Caco-2 (cell line): ENCODE measurements around the gene ASTN2. TPM values are rescaled to one million over a fixed set of nuclear protein-coding genes. Genes with fewer than 3 reads are reported as not detected.

Experiments
- BruUV-seq: library from RNA; stranded (reverse); fragments of 400-500 nt; replicated peaks from 2 replicates; lab custom pipeline; 2021; lab: Mats Ljungman, UMichigan
- CTCF ChIA-PET: fragments of 300-600 bp; sonication (Branson Sonifier 250); formaldehyde crosslinking; loops from one replicate; lab custom pipeline; 2022; ENCODE audit warnings: antibody characterized with exemption; lab: Charles Lee
- POLR2A ChIA-PET: fragments of 300-600 bp; sonication (Branson Sonifier 250); formaldehyde crosslinking; loops from one replicate; lab custom pipeline; 2022; ENCODE audit warnings: antibody characterized with exemption; lab: Charles Lee
- DNase-seq, 2 experiments: peaks; one replicate each; pipeline versions ENCODE4 v3.0.0 to v3.0.0-alpha.2; 2020 to 2022
- H3K27me3 ChIP-seq: replicated peaks from 2 replicates; pipeline ENCODE4 v1.6.0; 2011; ENCODE audit warnings: low read length; ENCODE audit not compliant: control insufficient read depth, insufficient read depth
- H3K36me3 ChIP-seq: 2 replicates; pipeline ENCODE4 v1.5.1; 2011; ENCODE audit warnings: low read length; ENCODE audit not compliant: control insufficient read depth, insufficient read depth
- H3K4me1 ChIP-seq: fragments of 250-450 bp; sonication (Bioruptor Pico); 2 replicates; pipeline ENCODE4 v1.5.1; 2020; ENCODE audit warnings: mild to moderate bottlenecking
- H3K4me3 ChIP-seq: 2 replicates; pipeline ENCODE4 v1.5.1; 2011; ENCODE audit warnings: low read depth, mild to moderate bottlenecking, control low read depth, low read length
- H3K9me3 ChIP-seq: fragments of 250-450 bp; sonication (Bioruptor Pico); 2 replicates; pipeline ENCODE4 v1.5.1; 2020; ENCODE audit warnings: mild to moderate bottlenecking, moderate library complexity
- H3K27ac Mint-ChIP-seq: one replicate; pipeline ENCODE4 v1.8.0; 2022; ENCODE audit warnings: mixed read lengths; ENCODE audit not compliant: unreplicated experiment
- H3K27me3 Mint-ChIP-seq: one replicate; pipeline ENCODE4 v1.8.0; 2022; ENCODE audit warnings: mixed read lengths; ENCODE audit not compliant: insufficient read depth, unreplicated experiment
- H3K36me3 Mint-ChIP-seq: one replicate; pipeline ENCODE4 v1.8.0; 2022; ENCODE audit warnings: mild to moderate bottlenecking, mixed read lengths; ENCODE audit not compliant: insufficient read depth, unreplicated experiment
- H3K4me1 Mint-ChIP-seq: one replicate; pipeline ENCODE4 v1.8.0; 2022; ENCODE audit warnings: low read depth, mixed read lengths; ENCODE audit not compliant: unreplicated experiment
- H3K4me3 Mint-ChIP-seq: one replicate; pipeline ENCODE4 v1.8.0; 2022; ENCODE audit warnings: mild to moderate bottlenecking, moderate library complexity, mixed read lengths; ENCODE audit not compliant: unreplicated experiment
- H3K9me3 Mint-ChIP-seq: one replicate; pipeline ENCODE4 v1.8.0; 2022; ENCODE audit warnings: mixed read lengths; ENCODE audit not compliant: unreplicated experiment
- intact Hi-C: fragments of 100-400 bp; cut with micrococcal nuclease; formaldehyde crosslinking; loops from one replicate; pipeline ENCODE4 v1.10.0; 2022; ENCODE audit not compliant: unreplicated experiment
- total RNA-seq: library from RNA; stranded (reverse); gene quantifications from 2 replicates; pipeline ENCODE4 v1.2.3, GENCODE V29; 2022
- TF ChIP-seq, protein P1 (sequence below), 2 experiments: fragments of 200-600 bp in 1 of 2; IDR thresholded peaks; 1 replicate in 1 of 2; 2 replicates in 1 of 2; pipeline versions ENCODE4 v1.5.1 to v1.8.0; 2011 to 2022; ENCODE audit warnings: antibody characterized with exemption in 1 of 2, control low read depth in 1 of 2, inconsistent platforms in 1 of 2, low read depth in 1 of 2, low read length in 1 of 2, mild to moderate bottlenecking in 1 of 2, moderate library complexity in 1 of 2; ENCODE audit not compliant: insufficient read depth in 1 of 2, severe bottlenecking in 1 of 2, unreplicated experiment in 1 of 2

The ASTN2 gene
- total RNA-seq, 1 experiment from 2014 or later, result 12.7 TPM

DNA sequence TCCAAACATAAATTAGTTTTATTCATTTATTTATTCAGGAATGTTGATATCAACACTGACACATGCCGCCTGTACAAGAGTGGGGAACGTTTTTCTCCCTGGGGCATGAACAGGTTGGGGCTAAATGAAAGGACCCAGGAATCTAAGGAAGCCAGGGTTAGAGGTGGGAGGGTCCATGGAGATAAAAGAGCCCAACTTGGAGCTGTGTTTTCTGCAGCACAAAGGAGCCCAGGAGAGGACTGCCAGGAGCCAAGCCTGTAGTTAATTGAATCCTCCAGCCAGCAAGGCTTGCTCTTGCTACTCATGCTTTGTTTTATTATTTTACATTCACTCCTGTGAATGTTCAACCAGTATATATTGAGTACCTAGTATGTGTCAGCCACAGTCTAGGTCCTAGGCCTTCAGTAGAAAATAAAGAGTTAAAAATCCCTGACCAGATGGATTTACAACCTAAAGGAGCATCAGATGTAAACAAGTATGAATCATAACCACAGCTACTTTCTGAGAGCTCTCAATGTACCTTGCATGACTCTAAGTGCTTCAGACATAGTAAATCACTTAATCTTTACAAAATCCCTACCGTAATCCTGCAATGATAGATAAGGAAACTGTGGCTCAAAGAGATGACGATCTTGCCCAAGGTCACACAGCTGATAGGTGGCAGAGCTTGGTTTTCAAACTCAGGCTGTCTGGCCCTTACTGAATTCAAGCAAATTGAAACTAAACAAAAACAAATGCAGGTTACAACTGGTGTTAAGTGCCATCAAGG lies 69.8 kb downstream of the ASTN2 start:
- Histone ChIP-seq H3K27me3 (no peaks in the 10 kb centered on the region), H3K9me3 (no peaks in the 10 kb centered on the region), H3K36me3 (no peaks in the 10 kb centered on the region), H3K4me3 (no peak overlapping the region), H3K4me1 (no peaks in the 10 kb centered on the region)
- ChIA-PET CTCF (no interaction called here), POLR2A (no interaction called here)
- BruUV-seq, result no TSS peak
- intact Hi-C loops, result no loop called here
- TF ChIP-seq, protein P1, sequence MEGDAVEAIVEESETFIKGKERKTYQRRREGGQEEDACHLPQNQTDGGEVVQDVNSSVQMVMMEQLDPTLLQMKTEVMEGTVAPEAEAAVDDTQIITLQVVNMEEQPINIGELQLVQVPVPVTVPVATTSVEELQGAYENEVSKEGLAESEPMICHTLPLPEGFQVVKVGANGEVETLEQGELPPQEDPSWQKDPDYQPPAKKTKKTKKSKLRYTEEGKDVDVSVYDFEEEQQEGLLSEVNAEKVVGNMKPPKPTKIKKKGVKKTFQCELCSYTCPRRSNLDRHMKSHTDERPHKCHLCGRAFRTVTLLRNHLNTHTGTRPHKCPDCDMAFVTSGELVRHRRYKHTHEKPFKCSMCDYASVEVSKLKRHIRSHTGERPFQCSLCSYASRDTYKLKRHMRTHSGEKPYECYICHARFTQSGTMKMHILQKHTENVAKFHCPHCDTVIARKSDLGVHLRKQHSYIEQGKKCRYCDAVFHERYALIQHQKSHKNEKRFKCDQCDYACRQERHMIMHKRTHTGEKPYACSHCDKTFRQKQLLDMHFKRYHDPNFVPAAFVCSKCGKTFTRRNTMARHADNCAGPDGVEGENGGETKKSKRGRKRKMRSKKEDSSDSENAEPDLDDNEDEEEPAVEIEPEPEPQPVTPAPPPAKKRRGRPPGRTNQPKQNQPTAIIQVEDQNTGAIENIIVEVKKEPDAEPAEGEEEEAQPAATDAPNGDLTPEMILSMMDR (IDR thresholded peaks at IDR 0.05; ENCODE audit: insufficient read depth in 1 of 2, low read depth in 1 of 2, low read length in 1 of 2, severe bottlenecking in 1 of 2, unreplicated experiment in 1 of 2), result no peak
- H3K4me1 Mint-ChIP-seq, result no peaks in the 10 kb centered on the region
- no peak for DNase-seq
- H3K27ac Mint-ChIP-seq, result no peak overlapping the region
- no peaks in the 10 kb centered on the region for H3K36me3 Mint-ChIP-seq
- peaks cover 3% of the 10 kb centered on the region for H3K27me3 Mint-ChIP-seq
- H3K4me3 Mint-ChIP-seq, result no peak overlapping the region
- H3K9me3 Mint-ChIP-seq, result no peaks in the 10 kb centered on the region

DNA sequence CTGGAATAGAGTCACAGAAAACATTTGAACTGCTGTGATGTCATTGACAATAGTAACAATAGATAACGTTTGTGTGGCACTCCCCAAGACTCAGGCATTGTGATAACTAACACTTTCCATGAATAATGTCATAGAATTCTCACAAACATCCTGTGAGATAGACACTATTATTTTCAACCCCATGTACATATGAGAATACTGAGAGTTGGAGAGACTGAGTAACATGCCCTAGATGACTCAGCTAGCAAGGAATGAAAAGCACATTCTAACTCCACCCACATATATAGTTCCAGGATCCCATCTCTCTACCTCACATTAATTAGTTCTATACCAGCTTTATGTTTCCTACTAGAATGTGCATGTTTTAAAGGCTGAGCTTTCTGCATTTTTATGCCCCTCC lies 71.4 kb downstream of the ASTN2 start:
- POLR2A ChIA-PET, result no interaction called here
- Mint-ChIP-seq H3K9me3 (no peaks in the 10 kb centered on the region), H3K27me3 (peaks cover 3% of the 10 kb centered on the region), H3K4me1 (no peaks in the 10 kb centered on the region), H3K36me3 (no peaks in the 10 kb centered on the region), H3K27ac (no peak overlapping the region), H3K4me3 (no peak overlapping the region)
- Histone ChIP-seq H3K4me3 (no peak overlapping the region), H3K9me3 (no peaks in the 10 kb centered on the region), H3K36me3 (no peaks in the 10 kb centered on the region), H3K27me3 (no peaks in the 10 kb centered on the region), H3K4me1 (no peaks in the 10 kb centered on the region)
- BruUV-seq, result no TSS peak
- DNase-seq, result no peak
- TF ChIP-seq, protein P1 (IDR thresholded peaks at IDR 0.05; ENCODE audit: insufficient read depth in 1 of 2, low read depth in 1 of 2, low read length in 1 of 2, severe bottlenecking in 1 of 2, unreplicated experiment in 1 of 2), result no peak
- intact Hi-C loops, result no loop called here
- CTCF ChIA-PET, result no interaction called here

GRCh38 chr9:117341151-117341550 lies 73.7 kb downstream of the ASTN2 start:
- no peaks in the 10 kb centered on the region for H3K36me3 ChIP-seq
- TF ChIP-seq, protein P1 (IDR thresholded peaks at IDR 0.05; ENCODE audit: insufficient read depth in 1 of 2, low read depth in 1 of 2, low read length in 1 of 2, severe bottlenecking in 1 of 2, unreplicated experiment in 1 of 2), result no peak
- no TSS peak for BruUV-seq
- Mint-ChIP-seq H3K27ac (no peak overlapping the region), H3K4me3 (no peak overlapping the region), H3K9me3 (no peaks in the 10 kb centered on the region), H3K4me1 (no peaks in the 10 kb centered on the region), H3K36me3 (no peaks in the 10 kb centered on the region), H3K27me3 (peaks cover 3% of the 10 kb centered on the region)
- ChIA-PET POLR2A (no interaction called here), CTCF (no interaction called here)
- no peak overlapping the region for H3K4me3 ChIP-seq
- no peaks in the 10 kb centered on the region for H3K4me1 ChIP-seq
- no peak for DNase-seq
- no peaks in the 10 kb centered on the region for H3K27me3 ChIP-seq
- intact Hi-C loops, result no loop called here
- H3K9me3 ChIP-seq, result no peaks in the 10 kb centered on the region
